Esophagus squamous epithelium (tissue), 5 donors: ENCODE data around the gene KLF5. TPM values are rescaled to one million over a fixed set of nuclear protein-coding genes. Genes with fewer than 3 reads are reported as not detected.

Experiments
- DNase-seq: peaks from one replicate; lab custom pipeline; 2025; lab: John Stamatoyannopoulos, UW
- H3K27ac ChIP-seq, 4 donors: fragments of 200-600 bp; sonication (generic); one replicate each; pipeline ENCODE4 v1.5.1; 2016 to 2019; ENCODE audit warnings: mild to moderate bottlenecking in 1 of 4
- H3K27me3 ChIP-seq, 4 donors: fragments of 200-600 bp; sonication (generic); 1 replicate in 3 of 4; 2 replicates in 1 of 4; pipeline versions ENCODE4 v1.5.1 to v1.6.0; 2017 to 2021; ENCODE audit warnings: antibody characterized with exemption in 1 of 4
- H3K36me3 ChIP-seq, 3 donors: fragments of 200-600 bp; sonication (generic); one replicate each; pipeline ENCODE4 v1.5.1; 2016 to 2019
- H3K4me1 ChIP-seq, 3 donors: fragments of 200-600 bp; sonication (generic); one replicate each; pipeline ENCODE4 v1.5.1; 2017 to 2019
- H3K4me3 ChIP-seq, 4 donors: fragments of 200-600 bp; sonication (generic); 1 replicate in 3 of 4; 2 replicates in 1 of 4; pipeline ENCODE4 v1.5.1; 2016 to 2019; ENCODE audit warnings: mild to moderate bottlenecking in 2 of 4, moderate library complexity in 1 of 4
- H3K9me3 ChIP-seq, 3 donors: fragments of 200-600 bp; sonication (generic); one replicate each; pipeline ENCODE4 v1.5.1; 2016 to 2019
- CTCF ChIP-seq, 6 experiments: fragments of 450-650 bp in 4 of 6; fragments of 200-600 bp in 2 of 6; sonication (generic) in 2 of 6; IDR thresholded peaks; one replicate each; pipeline ENCODE4 v1.5.1; 2016 to 2019; ENCODE audit warnings: antibody characterized with exemption in 6 of 6, mild to moderate bottlenecking in 4 of 6, moderate library complexity in 4 of 6
- POLR2A ChIP-seq, 4 donors: fragments of 450-650 bp; IDR thresholded peaks; one replicate each; pipeline ENCODE4 v1.6.1; 2017; ENCODE audit warnings: antibody characterized with exemption in 4 of 4, mild to moderate bottlenecking in 4 of 4, moderate library complexity in 3 of 4
- WGBS, 2 donors: methylation state at CpG; one replicate each; pipeline ENCODE4 v1.1.5; 2018; 5-methylcytosine and 5-hydroxymethylcytosine counted together
- intact Hi-C: fragments of 100-400 bp; cut with DNase I; formaldehyde crosslinking; loops from one replicate; pipeline ENCODE4 v1.15.0; 2022
- total RNA-seq, 4 donors: library from RNA; depleted of rRNA; stranded (reverse); fragments of >200 nt; gene quantifications; one replicate each; pipeline ENCODE4 v1.1.0, GENCODE V29; 2016
- donor health status: DM: yes; HTN: yes; CAD: no.

KLF5 gene
- total RNA-seq, 4 donors from 2014 or later, result 181 to 271 (median 230) TPM

- WGBS, 2 donors, result 49 to 57% methylated on average over 5 of the region's 5 CpGs
- Histone ChIP-seq H3K36me3 (peaks cover 0 to 9% (median 0%) of the 10 kb centered on the region in 3 donors), H3K27me3 (no peaks in the 10 kb centered on the region), H3K4me1 (peaks cover 0 to 30% (median 0%) of the 10 kb centered on the region in 3 donors), H3K4me3 (no peak overlapping the region), H3K27ac (peak overlapping the region in 1 of 4 donors; percentile 52), H3K9me3 (no peaks in the 10 kb centered on the region)
- intact Hi-C loops, result no loop called here
- DNase-seq, result no peak
- TF ChIP-seq CTCF (IDR thresholded peaks at IDR 0.05) (no peak), POLR2A (IDR thresholded peaks at IDR 0.05) (no peak)
Observed at GRCh38 chr13:73082471-73082870, 23.7 kb downstream of the KLF5 start.

- Histone ChIP-seq H3K4me1 (peaks cover 0 to 27% (median 0%) of the 10 kb centered on the region in 3 donors), H3K4me3 (no peak overlapping the region), H3K27ac (peak overlapping the region in 1 of 4 donors; percentile 52), H3K27me3 (no peaks in the 10 kb centered on the region), H3K9me3 (no peaks in the 10 kb centered on the region), H3K36me3 (peaks cover 0 to 5% (median 0%) of the 10 kb centered on the region in 3 donors)
- no peak for DNase-seq
- TF ChIP-seq POLR2A (IDR thresholded peaks at IDR 0.05), result no peak
- TF ChIP-seq CTCF (IDR thresholded peaks at IDR 0.05), result no peak
- 53 to 59% methylated on average over 4 of the region's 4 CpGs for WGBS, 2 donors
- intact Hi-C loops, result no loop called here
Observed at GRCh38 chr13:73082895-73083294, 24.1 kb downstream of the KLF5 start.

GRCh38 chr13:73088332-73088935 is 29.6 kb downstream of the KLF5 start:
- no peak for DNase-seq
- Histone ChIP-seq H3K4me3 (no peak overlapping the region), H3K36me3 (no peaks in the 10 kb centered on the region), H3K9me3 (peaks cover 0 to 8% (median 7%) of the 10 kb centered on the region in 3 donors), H3K27ac (no peak overlapping the region), H3K4me1 (peaks cover 0 to 17% (median 7%) of the 10 kb centered on the region in 3 donors), H3K27me3 (no peaks in the 10 kb centered on the region)
- TF ChIP-seq POLR2A (IDR thresholded peaks at IDR 0.05) (no peak), CTCF (IDR thresholded peaks at IDR 0.05) (no peak)
- WGBS, 2 donors, result 64 to 81% methylated on average over 4 of the region's 4 CpGs
- intact Hi-C loops, result no loop called here

GRCh38 chr13:73089213-73089612 is 30.4 kb downstream of the KLF5 start:
- H3K27ac ChIP-seq, result no peak overlapping the region
- H3K4me3 ChIP-seq, result no peak overlapping the region
- no peaks in the 10 kb centered on the region for H3K27me3 ChIP-seq
- H3K9me3 ChIP-seq, result peaks cover 0 to 8% (median 7%) of the 10 kb centered on the region in 3 donors
- DNase-seq, result no peak
- peaks cover 0 to 17% (median 7%) of the 10 kb centered on the region in 3 donors for H3K4me1 ChIP-seq
- no peaks in the 10 kb centered on the region for H3K36me3 ChIP-seq
- 71 to 76% methylated on average over 4 of the region's 4 CpGs for WGBS, 2 donors
- intact Hi-C loops, result no loop called here
- no peak for TF ChIP-seq CTCF (IDR thresholded peaks at IDR 0.05)
- TF ChIP-seq POLR2A (IDR thresholded peaks at IDR 0.05), result no peak

GRCh38 chr13:73090116-73090822 is 31.5 kb downstream of the KLF5 start:
- Histone ChIP-seq H3K4me3 (no peak overlapping the region), H3K9me3 (peaks cover 0 to 8% (median 7%) of the 10 kb centered on the region in 3 donors), H3K27me3 (no peaks in the 10 kb centered on the region), H3K36me3 (no peaks in the 10 kb centered on the region), H3K4me1 (peaks cover 0 to 17% (median 7%) of the 10 kb centered on the region in 3 donors), H3K27ac (peak overlapping the region; percentile 65 to 77 (median 71))
- 45 to 51% methylated on average over 7 of the region's 8 CpGs for WGBS, 2 donors
- DNase-seq, result no peak
- intact Hi-C loops, result no loop called here
- TF ChIP-seq CTCF (IDR thresholded peaks at IDR 0.05) (no peak), POLR2A (IDR thresholded peaks at IDR 0.05) (no peak)
